Upper lobe of left lung (tissue), 6 donors: ENCODE measurements around the gene TBATA. TPM values are rescaled to one million over a fixed set of nuclear protein-coding genes. Genes with fewer than 3 reads are reported as not detected.

ENCODE experiments used
- ATAC-seq, 2 donors: fragments of 200-7000 bp; cut with Tn5 transposase; one replicate each; pipeline ENCODE4 v1.9.1; 2022; ENCODE audit warnings: mild to moderate bottlenecking in 2 of 2, moderate library complexity in 2 of 2; ENCODE audit not compliant: low FRiP score in 2 of 2
- DNase-seq, 2 donors: peaks; one replicate each; pipeline ENCODE4 v3.0.0-alpha.2; 2019 to 2020
- H3K27ac ChIP-seq, 4 donors: fragments of 200-600 bp; sonication (generic); one replicate each; pipeline ENCODE4 v1.5.1; 2016 to 2019
- H3K27me3 ChIP-seq, 4 donors: fragments of 200-600 bp; sonication (generic); one replicate each; pipeline ENCODE4 v1.5.1; 2017 to 2019
- H3K36me3 ChIP-seq, 4 donors: fragments of 200-600 bp; sonication (generic); one replicate each; pipeline ENCODE4 v1.5.1; 2016 to 2019
- H3K4me1 ChIP-seq, 4 donors: fragments of 200-600 bp; sonication (generic); one replicate each; pipeline ENCODE4 v1.5.1; 2018 to 2019
- H3K4me3 ChIP-seq, 4 donors: fragments of 200-600 bp; sonication (generic); one replicate each; pipeline ENCODE4 v1.5.1; 2017 to 2019; ENCODE audit warnings: mild to moderate bottlenecking in 2 of 4, moderate library complexity in 1 of 4
- H3K9me3 ChIP-seq, 4 donors: fragments of 200-600 bp; sonication (generic); one replicate each; pipeline ENCODE4 v1.5.1; 2018 to 2019
- EP300 ChIP-seq, 4 donors: sonication (generic); formaldehyde crosslinking; IDR thresholded peaks; one replicate each; pipeline ENCODE4 v1.5.1; 2017; ENCODE audit warnings: antibody characterized with exemption in 4 of 4, control low read depth in 2 of 4
- POLR2A ChIP-seq, 4 donors: fragments of 450-650 bp; IDR thresholded peaks; one replicate each; pipeline ENCODE4 v1.5.1; 2016 to 2017; ENCODE audit warnings: antibody characterized with exemption in 4 of 4, mild to moderate bottlenecking in 2 of 4
- POLR2AphosphoS5 ChIP-seq, 2 donors: sonication (generic); formaldehyde crosslinking; IDR thresholded peaks; one replicate each; pipeline ENCODE4 v1.5.1; 2017; ENCODE audit warnings: antibody characterized with exemption in 2 of 2
- WGBS, 2 donors: methylation state at CpG; one replicate each; pipeline ENCODE4 v1.1.5; 2017 to 2018; 5-methylcytosine and 5-hydroxymethylcytosine counted together
- total RNA-seq, 6 donors: library from RNA; depleted of rRNA in 4 of 6; stranded (reverse); fragments of >200 nt in 4 of 6; gene quantifications; one replicate each; pipeline versions ENCODE4 v1.1.0 to v1.2.1, GENCODE V29; 2016 to 2021
- TF ChIP-seq, protein P1 (sequence below), 6 experiments: fragments of 450-650 bp in 4 of 6; fragments of 200-600 bp in 2 of 6; sonication (generic) in 2 of 6; IDR thresholded peaks; one replicate each; pipeline ENCODE4 v1.5.1; 2016 to 2019; ENCODE audit warnings: antibody characterized with exemption in 6 of 6
- donor health status: DM: no; HTN: no; CAD: no; lungs with moderate emphysema.
- donor health status: DM: no; HTN: yes; CAD: no; lungs with severe emphysema.

Gene TBATA
- total RNA-seq, 6 donors from 2014 or later = not detected

DNA sequence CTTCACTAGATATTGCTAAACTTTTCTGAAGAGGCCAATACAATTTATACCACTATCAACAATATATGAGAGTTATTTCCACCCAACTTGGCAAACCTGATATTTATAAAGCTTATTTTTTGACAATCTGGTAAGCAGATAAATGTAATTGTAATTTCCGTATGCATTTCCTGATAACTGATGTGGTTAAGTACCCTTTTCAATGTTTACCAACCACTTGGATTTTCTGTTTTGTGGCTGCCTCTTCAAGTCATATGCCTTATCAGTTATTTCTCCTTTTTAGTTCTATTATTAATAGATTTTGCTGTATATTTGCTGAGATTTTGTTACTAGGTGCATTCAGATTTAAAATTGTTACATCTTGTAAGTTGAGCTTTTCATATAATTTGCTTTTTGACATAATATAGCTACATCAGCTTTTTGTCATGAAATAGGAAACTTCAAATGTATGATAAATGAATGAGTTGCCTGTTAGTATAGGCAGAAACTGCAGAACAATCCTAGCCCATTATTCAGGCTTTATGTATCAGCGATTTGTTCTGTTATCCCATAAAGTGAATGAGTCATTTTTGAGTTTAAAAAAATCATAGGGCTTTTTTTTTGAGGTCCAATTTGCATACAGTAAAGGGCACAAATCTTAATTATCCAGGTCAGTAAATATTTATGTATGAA, 42.0 kb upstream of the TBATA start:
- ATAC-seq = no peak
- no peak for TF ChIP-seq POLR2A (IDR thresholded peaks at IDR 0.05)
- TF ChIP-seq, protein P1, sequence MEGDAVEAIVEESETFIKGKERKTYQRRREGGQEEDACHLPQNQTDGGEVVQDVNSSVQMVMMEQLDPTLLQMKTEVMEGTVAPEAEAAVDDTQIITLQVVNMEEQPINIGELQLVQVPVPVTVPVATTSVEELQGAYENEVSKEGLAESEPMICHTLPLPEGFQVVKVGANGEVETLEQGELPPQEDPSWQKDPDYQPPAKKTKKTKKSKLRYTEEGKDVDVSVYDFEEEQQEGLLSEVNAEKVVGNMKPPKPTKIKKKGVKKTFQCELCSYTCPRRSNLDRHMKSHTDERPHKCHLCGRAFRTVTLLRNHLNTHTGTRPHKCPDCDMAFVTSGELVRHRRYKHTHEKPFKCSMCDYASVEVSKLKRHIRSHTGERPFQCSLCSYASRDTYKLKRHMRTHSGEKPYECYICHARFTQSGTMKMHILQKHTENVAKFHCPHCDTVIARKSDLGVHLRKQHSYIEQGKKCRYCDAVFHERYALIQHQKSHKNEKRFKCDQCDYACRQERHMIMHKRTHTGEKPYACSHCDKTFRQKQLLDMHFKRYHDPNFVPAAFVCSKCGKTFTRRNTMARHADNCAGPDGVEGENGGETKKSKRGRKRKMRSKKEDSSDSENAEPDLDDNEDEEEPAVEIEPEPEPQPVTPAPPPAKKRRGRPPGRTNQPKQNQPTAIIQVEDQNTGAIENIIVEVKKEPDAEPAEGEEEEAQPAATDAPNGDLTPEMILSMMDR (IDR thresholded peaks at IDR 0.05) = no peak
- TF ChIP-seq EP300 (IDR thresholded peaks at IDR 0.05) = no peak
- TF ChIP-seq POLR2AphosphoS5 (IDR thresholded peaks at IDR 0.05) = no peak
- no peaks in the 10 kb centered on the region for H3K9me3 ChIP-seq
- H3K27me3 ChIP-seq = no peaks in the 10 kb centered on the region
- H3K27ac ChIP-seq = no peak overlapping the region
- WGBS, 2 donors = 64 to 79% methylated on average over 2 of the region's 2 CpGs
- no peak overlapping the region for H3K4me3 ChIP-seq
- peaks cover 0 to 11% (median 0%) of the 10 kb centered on the region in 4 donors for H3K36me3 ChIP-seq
- H3K4me1 ChIP-seq = peaks cover 0 to 15% (median 10%) of the 10 kb centered on the region in 4 donors
- no peak for DNase-seq

DNA sequence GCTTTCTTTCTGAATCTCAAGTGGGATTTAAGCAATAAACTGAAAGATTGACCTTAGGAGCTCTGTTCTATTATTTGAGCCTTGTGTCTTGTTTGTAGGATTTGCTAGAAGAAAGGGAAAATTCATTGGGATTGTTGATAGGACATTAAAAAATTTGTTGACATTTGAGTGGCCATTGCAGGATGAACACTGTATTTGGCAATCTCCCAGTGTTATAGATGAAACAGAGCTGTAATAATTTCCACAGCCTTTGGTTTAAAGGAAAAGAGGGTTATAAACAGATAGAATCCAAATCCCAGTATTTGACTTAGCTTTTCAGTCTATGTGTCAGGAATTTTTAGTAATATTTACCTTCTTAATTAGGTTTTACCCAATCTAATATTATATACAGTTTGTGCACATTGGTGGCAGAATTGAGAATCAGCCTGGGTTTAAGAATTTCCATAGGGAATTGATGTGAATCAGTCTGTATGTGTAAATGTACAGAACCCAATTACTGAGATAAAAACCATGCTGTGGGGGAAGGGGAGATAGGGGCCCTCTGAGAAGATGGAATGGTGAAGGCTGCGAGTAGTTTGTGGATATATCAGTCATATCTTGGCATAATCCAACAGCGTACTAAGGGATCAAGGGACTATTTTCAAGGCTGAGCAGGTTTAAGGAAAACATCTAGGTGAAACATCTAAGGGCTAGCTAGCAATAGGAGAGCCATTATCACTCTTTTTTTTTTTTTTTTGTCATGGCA, 37.1 kb upstream of the TBATA start:
- ATAC-seq (no peak), DNase-seq (no peak)
- Histone ChIP-seq H3K9me3 (no peaks in the 10 kb centered on the region), H3K4me3 (no peak overlapping the region), H3K4me1 (peaks cover 6 to 11% (median 9%) of the 10 kb centered on the region in 4 donors), H3K36me3 (peaks cover 0 to 41% (median 0%) of the 10 kb centered on the region in 4 donors), H3K27ac (no peak overlapping the region), H3K27me3 (no peaks in the 10 kb centered on the region)
- TF ChIP-seq EP300 (IDR thresholded peaks at IDR 0.05) (no peak), POLR2AphosphoS5 (IDR thresholded peaks at IDR 0.05) (no peak), POLR2A (IDR thresholded peaks at IDR 0.05) (no peak)
- TF ChIP-seq, protein P1 (IDR thresholded peaks at IDR 0.05) = no peak
- 79 to 94% methylated on average over 2 of the region's 2 CpGs for WGBS, 2 donors

DNA sequence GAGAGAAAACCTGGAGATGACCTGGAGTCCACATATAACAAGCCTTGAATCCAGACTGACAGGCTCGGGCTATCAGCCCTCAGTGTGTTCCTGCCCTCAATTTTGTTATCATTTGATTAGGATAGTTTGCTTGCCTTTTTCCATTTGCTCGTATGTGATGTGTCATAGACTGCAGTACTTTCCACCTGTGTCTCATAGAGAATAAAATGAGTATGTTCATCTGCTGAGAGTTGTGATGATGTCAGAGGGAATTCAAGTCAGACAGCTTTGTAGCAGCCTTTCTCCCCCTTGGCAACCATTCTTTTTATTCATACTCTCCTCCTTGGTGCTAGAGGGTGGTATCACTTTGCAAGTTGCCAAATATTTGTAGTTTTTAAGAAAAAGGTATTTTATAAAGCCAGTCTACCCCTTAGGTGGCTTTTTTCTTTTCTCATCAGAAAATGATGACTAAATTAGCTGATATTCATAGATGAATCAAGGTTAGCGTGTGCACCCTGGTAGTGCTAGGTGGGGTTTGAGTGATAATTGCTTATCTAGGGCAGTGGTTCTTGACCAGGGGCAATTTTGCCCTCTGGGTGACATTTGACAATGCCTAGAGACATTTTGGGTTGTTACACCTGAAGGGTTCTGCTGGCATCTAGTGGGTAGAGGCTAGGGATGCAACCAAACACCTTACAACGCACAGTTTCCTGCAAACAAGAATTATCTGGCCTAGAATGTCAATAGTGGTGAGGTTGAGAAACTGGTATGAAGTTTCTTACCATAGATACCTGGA, 36.0 kb upstream of the TBATA start:
- TF ChIP-seq POLR2A (IDR thresholded peaks at IDR 0.05) (no peak), EP300 (IDR thresholded peaks at IDR 0.05) (no peak), POLR2AphosphoS5 (IDR thresholded peaks at IDR 0.05) (no peak)
- TF ChIP-seq, protein P1 (IDR thresholded peaks at IDR 0.05) = no peak
- H3K36me3 ChIP-seq = peaks cover 0 to 40% (median 0%) of the 10 kb centered on the region in 4 donors

DNA sequence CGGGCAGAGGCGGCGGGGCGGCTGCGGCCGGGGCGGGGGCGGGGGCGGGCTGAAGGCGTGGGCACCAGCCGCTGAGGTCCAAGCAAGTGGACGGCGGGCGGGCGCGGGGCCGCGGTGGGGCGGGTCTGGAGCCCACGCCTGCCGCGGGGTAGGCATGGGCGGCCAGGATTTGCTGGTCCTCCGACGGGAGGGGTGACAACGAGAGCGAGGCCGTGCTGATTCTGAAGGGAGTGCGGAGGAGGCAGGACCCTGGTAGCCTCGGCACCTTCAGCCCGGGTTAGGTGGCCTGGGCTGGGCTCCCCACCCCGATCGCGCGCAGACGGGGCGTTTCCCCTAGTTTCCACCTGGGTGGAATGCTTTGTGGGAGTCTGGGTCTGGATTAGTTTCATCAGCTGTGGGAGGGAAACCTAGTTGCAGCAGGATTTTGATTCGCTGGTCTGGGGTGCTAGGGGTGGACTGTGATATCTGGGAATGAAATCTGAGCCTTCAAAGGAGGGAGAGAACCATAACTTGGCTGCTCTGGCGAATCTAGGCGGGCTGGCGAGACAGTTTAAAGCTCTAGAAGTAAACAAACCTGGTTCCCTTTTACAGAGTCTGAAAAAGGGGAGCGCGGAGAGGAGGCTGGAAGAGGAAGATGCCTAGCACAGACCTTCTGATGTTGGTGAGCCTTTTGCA, 31.2 kb upstream of the TBATA start:
- H3K27ac ChIP-seq = peak overlapping the region; percentile 92 to 96 (median 95)
- peaks cover 8 to 15% (median 10%) of the 10 kb centered on the region in 4 donors for H3K4me1 ChIP-seq
- WGBS, 2 donors = 0 to 3% methylated on average over 6 to 43 of the region's 43 CpGs
- no peaks in the 10 kb centered on the region for H3K27me3 ChIP-seq
- DNase-seq (peak; percentile 77 to 94), ATAC-seq (peak; percentile 84 to 90)
- H3K9me3 ChIP-seq = no peaks in the 10 kb centered on the region
- H3K36me3 ChIP-seq = peaks cover 0 to 24% (median 0%) of the 10 kb centered on the region in 4 donors
- peak; percentile 9 to 58 for TF ChIP-seq POLR2AphosphoS5 (IDR thresholded peaks at IDR 0.05)
- TF ChIP-seq POLR2A (IDR thresholded peaks at IDR 0.05) = peak in 1 of 4 donors; percentile 53
- TF ChIP-seq EP300 (IDR thresholded peaks at IDR 0.05) = no peak
- H3K4me3 ChIP-seq = peak overlapping the region; percentile 77 to 95 (median 86)

More for the DNA sequence above, 36.0 kb upstream of the TBATA start:
- H3K4me3 ChIP-seq = no peak overlapping the region
- H3K4me1 ChIP-seq = peaks cover 8 to 15% (median 11%) of the 10 kb centered on the region in 4 donors
- 82 to 91% methylated on average over 4 of the region's 4 CpGs for WGBS, 2 donors
- DNase-seq (no peak), ATAC-seq (no peak)
- no peaks in the 10 kb centered on the region for H3K27me3 ChIP-seq
- no peak overlapping the region for H3K27ac ChIP-seq
- H3K9me3 ChIP-seq = no peaks in the 10 kb centered on the region
